IPS-20b (cell line): ENCODE results near the gene RHD.
"Not testable (repeated sequence)": the region's sequence is repeated elsewhere in the genome, so short reads cannot be mapped to it uniquely, and the experiment has no call there.

Experiments used
- H3K27ac ChIP-seq: one replicate; pipeline ENCODE4 v1.5.1; 2013; ENCODE audit warnings: low read length
- H3K27me3 ChIP-seq: 2 replicates; pipeline ENCODE4 v1.6.1; 2013; ENCODE audit warnings: mild to moderate bottlenecking, low read length, inconsistent platforms; ENCODE audit not compliant: insufficient read depth
- H3K36me3 ChIP-seq: 2 replicates; pipeline ENCODE4 v1.6.1; 2013; ENCODE audit warnings: low read depth, mild to moderate bottlenecking, inconsistent platforms, low read length, moderate library complexity; ENCODE audit not compliant: insufficient read depth
- H3K4me1 ChIP-seq: 2 replicates; pipeline ENCODE4 v1.6.1; 2013; ENCODE audit warnings: mild to moderate bottlenecking, control low read depth, inconsistent platforms, low read length, moderate library complexity; ENCODE audit not compliant: insufficient read depth
- H3K4me3 ChIP-seq: 2 replicates; pipeline ENCODE4 v1.5.1; 2013; ENCODE audit warnings: mild to moderate bottlenecking, low read length, inconsistent platforms
- H3K9ac ChIP-seq: 2 replicates; pipeline ENCODE4 v1.6.1; 2013; ENCODE audit warnings: low read depth, mild to moderate bottlenecking, inconsistent platforms, low read length, moderate library complexity
- H3K9me3 ChIP-seq: 2 replicates; pipeline ENCODE4 v1.6.1; 2013; ENCODE audit warnings: mild to moderate bottlenecking, low read depth, low read length, inconsistent platforms; ENCODE audit not compliant: insufficient read depth

RHD gene

GRCh38 chr1:25324407-25324806, 52.1 kb downstream of the RHD start:
- not testable (repeated sequence) for H3K9me3 ChIP-seq, H3K9ac ChIP-seq, H3K4me1 ChIP-seq, H3K27ac ChIP-seq, H3K36me3 ChIP-seq, H3K4me3 ChIP-seq, H3K27me3 ChIP-seq

DNA sequence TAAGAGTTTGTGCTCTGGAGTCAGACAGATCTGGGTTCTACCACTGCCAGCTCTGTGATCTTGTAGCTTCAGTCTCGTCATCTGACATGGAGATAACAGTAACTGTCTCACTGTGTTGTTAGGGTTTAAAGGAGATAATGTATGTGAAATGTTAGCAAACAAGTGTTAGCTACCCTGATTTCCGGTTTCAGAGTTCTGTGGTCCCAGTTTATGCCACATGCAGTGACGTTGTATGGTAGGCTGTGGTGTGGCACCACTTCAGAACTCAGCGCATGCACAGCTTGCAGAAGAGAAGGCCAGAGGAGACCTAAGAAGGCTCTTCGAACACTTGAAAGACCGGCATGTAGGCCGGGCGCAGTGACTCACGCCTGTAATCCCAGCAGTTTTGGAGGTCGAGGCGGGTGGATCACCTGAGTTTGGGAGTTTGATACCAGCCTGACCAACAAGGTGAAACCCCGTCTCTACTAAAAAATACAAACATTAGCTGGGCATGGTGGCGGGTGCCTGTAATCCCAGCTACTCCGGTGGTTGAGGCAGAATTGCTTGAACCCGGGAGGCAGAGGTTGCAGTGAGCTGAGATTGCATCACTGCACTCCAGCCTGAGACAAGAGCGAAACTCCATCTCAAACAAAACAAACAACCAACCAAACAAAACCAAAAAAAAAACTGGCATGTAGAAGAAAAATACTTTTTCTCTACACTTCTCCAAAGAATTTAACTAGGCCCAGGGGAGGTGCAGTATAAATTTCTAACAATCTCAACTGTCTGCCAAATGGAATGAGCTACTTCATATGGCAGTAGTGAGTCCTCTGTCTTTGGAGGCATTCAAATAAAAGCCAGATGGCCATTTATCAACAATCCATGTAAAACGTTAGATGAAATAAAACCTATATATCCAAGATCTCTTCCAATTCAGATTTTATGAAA, 55.8 kb downstream of the RHD start:
- not testable (repeated sequence) for H3K27ac ChIP-seq, H3K9ac ChIP-seq, H3K36me3 ChIP-seq, H3K4me1 ChIP-seq, H3K9me3 ChIP-seq, H3K27me3 ChIP-seq, H3K4me3 ChIP-seq

GRCh38 chr1:25328791-25329185, 56.5 kb downstream of the RHD start:
- not testable (repeated sequence) for H3K4me3 ChIP-seq, H3K36me3 ChIP-seq, H3K4me1 ChIP-seq, H3K27me3 ChIP-seq, H3K9ac ChIP-seq, H3K9me3 ChIP-seq, H3K27ac ChIP-seq

DNA sequence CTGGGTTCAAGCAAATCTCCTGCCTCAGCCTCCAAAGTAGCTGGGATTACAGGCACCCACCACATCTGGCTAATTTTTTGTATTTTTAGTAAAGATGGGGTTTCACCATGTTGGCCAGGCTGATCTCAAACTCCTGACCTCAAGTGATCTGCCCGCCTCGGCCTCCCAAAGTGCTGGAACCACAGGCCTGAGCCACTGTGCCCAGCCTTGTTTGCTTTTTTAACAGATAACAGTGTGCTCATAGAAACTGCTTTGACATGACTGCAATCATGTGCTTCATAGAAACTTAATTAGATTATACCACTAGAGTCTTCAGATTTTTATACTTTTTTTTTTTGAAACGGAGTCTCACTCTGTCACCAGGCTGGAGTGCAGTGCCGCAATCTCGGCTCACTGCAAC, 57.0 kb downstream of the RHD start:
- H3K4me3 ChIP-seq, H3K27me3 ChIP-seq, H3K4me1 ChIP-seq, H3K9me3 ChIP-seq, H3K9ac ChIP-seq, H3K27ac ChIP-seq, H3K36me3 ChIP-seq: not testable (repeated sequence)

DNA sequence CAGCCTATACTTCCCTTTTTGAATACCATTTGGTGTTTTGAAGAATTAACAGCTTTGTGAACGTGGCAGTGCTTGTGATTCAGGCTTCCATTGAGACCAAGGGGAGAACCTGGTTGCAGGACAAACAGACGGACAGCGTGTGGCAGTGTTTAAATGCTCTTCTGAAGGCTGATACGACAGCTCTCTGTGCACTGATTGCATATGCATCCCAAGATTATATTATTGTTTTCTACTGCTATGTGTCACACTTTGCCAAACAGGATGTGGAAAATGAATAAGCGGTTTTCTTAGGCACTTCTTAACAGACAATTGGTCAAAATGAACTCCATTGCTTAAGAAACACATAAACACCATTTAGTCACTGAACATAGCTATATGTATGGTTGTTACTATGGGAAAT, 57.6 kb downstream of the RHD start:
- H3K4me3 ChIP-seq, H3K27me3 ChIP-seq, H3K9ac ChIP-seq, H3K27ac ChIP-seq, H3K4me1 ChIP-seq, H3K9me3 ChIP-seq, H3K36me3 ChIP-seq: not testable (repeated sequence)

DNA sequence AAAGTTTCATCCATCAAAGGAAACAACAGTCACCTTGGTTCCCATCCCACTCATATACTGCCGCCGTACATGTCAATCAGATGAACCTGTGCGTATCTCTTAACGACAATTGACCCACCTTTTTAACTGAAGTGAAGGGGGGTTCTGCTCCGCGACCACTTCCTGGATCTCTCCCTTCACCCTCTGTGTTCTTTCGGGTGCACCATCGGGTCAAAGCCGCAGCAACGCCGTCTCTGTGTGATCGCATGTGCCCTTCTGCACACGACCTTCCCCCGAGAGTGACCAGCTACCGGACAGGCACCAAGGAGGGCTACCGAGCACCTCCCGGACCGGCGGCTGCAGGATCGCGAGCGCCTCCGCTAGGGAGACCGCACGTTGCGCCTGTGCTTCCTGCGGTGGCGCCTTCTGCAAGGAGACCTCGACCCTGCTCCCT, 64.6 kb downstream of the RHD start:
- not testable (repeated sequence) for H3K27me3 ChIP-seq, H3K9me3 ChIP-seq, H3K36me3 ChIP-seq, H3K27ac ChIP-seq, H3K4me1 ChIP-seq
- H3K4me3 ChIP-seq, result peak overlapping the region; percentile 78
- H3K9ac ChIP-seq, result peak overlapping the region; percentile 57; the same call in 1 of the 2 replicates

DNA sequence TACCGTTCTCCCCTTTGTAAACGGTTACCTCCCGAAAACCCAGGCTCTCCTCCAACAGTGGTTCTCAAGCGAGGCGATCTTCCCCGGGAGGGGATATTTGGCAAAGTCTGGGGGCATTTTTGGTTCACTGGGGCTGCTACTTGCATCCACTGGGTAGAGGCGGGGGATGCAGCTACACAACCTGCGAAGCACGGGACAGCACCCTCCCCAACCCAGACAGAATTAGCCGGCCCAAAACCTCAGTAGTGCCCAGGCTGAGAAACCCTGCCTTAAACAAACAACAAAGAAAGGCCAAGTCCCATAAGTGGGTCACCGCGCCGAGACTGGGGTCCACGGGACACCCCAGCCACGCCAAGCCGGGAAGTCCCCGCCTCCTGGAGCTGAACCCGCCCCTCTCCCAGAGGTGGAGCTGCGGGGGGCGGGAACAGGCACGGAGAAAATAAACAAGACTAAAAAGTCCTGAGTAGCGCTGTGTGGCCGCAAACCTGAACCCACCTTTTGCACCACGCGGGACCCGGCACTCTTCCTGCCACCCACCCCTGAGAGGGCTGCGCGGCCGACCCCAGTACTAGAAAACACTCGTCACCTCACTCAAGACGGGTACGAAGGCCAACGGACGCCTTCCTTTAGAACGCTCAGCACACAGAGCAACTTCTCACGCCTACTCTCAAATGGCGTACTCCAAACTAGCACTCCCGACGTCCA, 65.3 kb downstream of the RHD start:
- not testable (repeated sequence) for H3K9me3 ChIP-seq, H3K27ac ChIP-seq, H3K4me1 ChIP-seq, H3K36me3 ChIP-seq, H3K27me3 ChIP-seq
- peak overlapping the region; percentile 45; the same call in 1 of the 2 replicates for H3K9ac ChIP-seq
- peak overlapping the region; percentile 88; the same call in 1 of the 2 replicates for H3K4me3 ChIP-seq

DNA sequence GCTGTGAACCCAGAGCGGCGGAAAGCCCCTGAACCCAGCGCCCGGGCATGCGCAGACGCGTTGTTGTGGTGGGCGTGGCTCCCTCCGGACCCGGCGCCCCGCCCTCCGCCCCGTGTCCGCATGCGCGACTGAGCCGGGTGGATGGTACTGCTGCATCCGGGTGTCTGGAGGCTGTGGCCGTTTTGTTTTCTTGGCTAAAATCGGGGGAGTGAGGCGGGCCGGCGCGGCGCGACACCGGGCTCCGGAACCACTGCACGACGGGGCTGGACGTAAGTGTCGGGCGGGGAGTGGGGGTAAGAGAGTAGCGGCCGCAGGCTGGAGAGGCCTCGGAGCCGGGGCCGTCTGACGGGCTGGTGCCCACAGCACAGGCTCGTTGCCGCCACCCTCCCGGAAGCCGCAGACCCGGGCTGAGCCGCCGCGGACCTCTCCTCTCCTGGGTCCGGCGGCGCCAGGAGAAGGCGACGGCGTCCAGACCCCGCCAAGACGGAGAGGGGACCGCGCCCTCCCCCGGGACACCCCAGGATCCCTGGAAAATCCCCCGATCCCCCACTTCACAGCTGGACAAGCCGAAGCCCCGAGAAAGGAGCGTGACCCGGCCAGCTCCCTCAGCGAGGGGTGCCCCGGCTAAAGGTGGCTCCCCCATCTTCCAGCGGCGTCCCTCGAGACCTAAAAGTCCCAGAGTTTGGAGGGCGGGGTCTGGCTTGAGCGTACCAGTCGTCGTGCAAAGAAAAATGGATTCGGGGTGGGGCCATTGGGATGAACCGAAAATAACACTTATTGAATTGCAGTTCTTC, 66.1 kb downstream of the RHD start, which contains the start of gene TMEM50A:
Gene TMEM50A, plus strand, starts transcription at position 147 of the 794 bp plus-strand sequence. CDS start 2,153 bp downstream, outside the sequence.
- H3K4me3 ChIP-seq, result peak within 1 kb of the TSS; percentile 88
- H3K4me1 ChIP-seq, result peaks cover 5% of the 10 kb centered on the region
- peak within 1 kb of the TSS; percentile 91 for H3K9ac ChIP-seq
- H3K27ac ChIP-seq, result peak within 1 kb of the TSS; percentile 91
- peaks cover 16% of the 10 kb centered on the region; the same call in 1 of the 2 replicates for H3K36me3 ChIP-seq
- H3K9me3 ChIP-seq, result no peaks in the 10 kb centered on the region
- no peaks in the 10 kb centered on the region for H3K27me3 ChIP-seq

- H3K9ac ChIP-seq, result peak overlapping the region; percentile 91
- H3K4me3 ChIP-seq, result peak overlapping the region; percentile 88
- peaks cover 22% of the 10 kb centered on the region for H3K36me3 ChIP-seq
- H3K9me3 ChIP-seq, result no peaks in the 10 kb centered on the region
- peaks cover 5% of the 10 kb centered on the region for H3K4me1 ChIP-seq
- no peak overlapping the region for H3K27ac ChIP-seq
- H3K27me3 ChIP-seq, result no peaks in the 10 kb centered on the region
Measured at GRCh38 chr1:25338986-25339385, 66.7 kb downstream of the RHD start.

GRCh38 chr1:25341746-25342145, 69.4 kb downstream of the RHD start:
- H3K9me3 ChIP-seq, result no peaks in the 10 kb centered on the region
- H3K4me3 ChIP-seq, result no peak overlapping the region
- H3K4me1 ChIP-seq, result peaks cover 5% of the 10 kb centered on the region
- peaks cover 38% of the 10 kb centered on the region for H3K36me3 ChIP-seq
- no peaks in the 10 kb centered on the region for H3K27me3 ChIP-seq
- no peak overlapping the region for H3K9ac ChIP-seq
- no peak overlapping the region for H3K27ac ChIP-seq

DNA sequence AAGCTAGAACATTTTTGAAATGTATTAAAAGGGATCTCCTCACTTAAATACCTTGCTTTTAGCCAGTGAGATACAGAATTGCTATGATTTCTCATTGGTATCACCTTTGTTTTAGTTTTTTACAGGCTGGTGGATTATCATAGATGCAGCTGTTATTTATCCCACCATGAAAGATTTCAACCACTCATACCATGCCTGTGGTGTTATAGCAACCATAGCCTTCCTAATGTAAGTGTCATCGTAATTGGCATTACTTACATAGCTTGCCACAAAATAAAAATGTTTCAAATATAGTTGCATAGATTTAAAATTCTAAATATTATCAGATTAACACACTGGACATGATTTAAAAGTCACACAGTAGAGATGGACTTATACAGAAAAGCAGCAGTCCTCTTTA, 70.5 kb downstream of the RHD start:
- H3K27ac ChIP-seq, result no peak overlapping the region
- peaks cover 47% of the 10 kb centered on the region for H3K36me3 ChIP-seq
- H3K9ac ChIP-seq, result no peak overlapping the region
- H3K9me3 ChIP-seq, result no peaks in the 10 kb centered on the region
- H3K27me3 ChIP-seq, result no peaks in the 10 kb centered on the region
- peaks cover 5% of the 10 kb centered on the region for H3K4me1 ChIP-seq
- no peak overlapping the region for H3K4me3 ChIP-seq
